Bronchial epithelial cell (primary cell): Measurements from ENCODE around the gene KLHL3. TPM values are rescaled to one million over a fixed set of nuclear protein-coding genes. Genes with fewer than 3 reads are reported as not detected.

ENCODE experiments used
- DNase-seq: peaks from one replicate; pipeline ENCODE4 v3.0.0-alpha.2; 2010; ENCODE audit warnings: low read depth
- FAIRE-seq: peaks from 2 replicates; lab custom pipeline; 2011; peaks lifted over from hg19 to GRCh38; lab: Jason Lieb, UNC
- H3K27me3 ChIP-seq: 2 replicates; pipeline ENCODE4 v1.5.1; 2011; ENCODE audit warnings: low read length; ENCODE audit not compliant: control insufficient read depth, insufficient read depth
- H3K36me3 ChIP-seq: 2 replicates; pipeline ENCODE4 v1.5.1; 2011; ENCODE audit warnings: low read length; ENCODE audit not compliant: control insufficient read depth, insufficient read depth
- H3K4me3 ChIP-seq: 2 replicates; pipeline ENCODE4 v1.5.1; 2011; ENCODE audit warnings: mild to moderate bottlenecking, low read depth, low read length, control low read depth
- total RNA-seq: library from RNA; depleted of rRNA; stranded (reverse); fragments of >200 nt; gene quantifications from 2 replicates; pipeline ENCODE4 v1.2.1, GENCODE V29; 2014
- TF ChIP-seq, protein P1 (sequence below): IDR thresholded peaks from 2 replicates; pipeline ENCODE4 v1.5.1; 2011; ENCODE audit warnings: mild to moderate bottlenecking, moderate library complexity, low read length, control low read depth, inconsistent platforms; ENCODE audit not compliant: insufficient read depth, severe bottlenecking

Gene KLHL3
- total RNA-seq, 1 donor from 2014 or later: 0.53 TPM

DNA sequence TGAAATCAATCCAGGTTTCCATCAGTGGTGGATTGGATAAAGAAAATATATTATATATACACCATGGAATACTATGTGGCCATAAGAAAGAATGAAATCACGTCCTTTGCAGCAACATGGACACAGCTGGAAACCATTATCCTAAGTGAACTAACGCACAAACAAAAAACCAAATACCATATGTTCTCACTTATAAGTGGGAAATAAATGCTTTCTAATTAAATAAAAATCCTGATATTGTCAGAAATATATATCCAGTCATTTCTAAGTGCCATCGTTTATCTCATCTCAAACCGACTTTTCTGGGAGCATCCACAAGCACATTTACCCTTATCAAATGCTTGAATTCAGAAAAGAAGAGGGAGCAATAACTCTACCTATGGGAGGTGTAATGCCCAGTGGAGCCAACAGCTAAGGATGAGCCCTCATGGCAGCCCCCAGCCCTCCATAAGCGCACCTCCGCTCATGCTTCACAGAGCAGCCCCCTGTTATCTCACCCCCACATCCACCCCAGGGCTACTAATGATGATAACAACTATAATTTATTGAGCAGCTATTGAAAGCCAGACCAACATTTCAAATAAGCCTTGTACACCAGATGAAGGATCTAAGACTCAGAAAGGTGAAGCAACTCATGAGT, 135.0 kb downstream of the KLHL3 start:
- FAIRE-seq: no peak
- H3K27me3 ChIP-seq: peaks cover 4% of the 10 kb centered on the region

DNA sequence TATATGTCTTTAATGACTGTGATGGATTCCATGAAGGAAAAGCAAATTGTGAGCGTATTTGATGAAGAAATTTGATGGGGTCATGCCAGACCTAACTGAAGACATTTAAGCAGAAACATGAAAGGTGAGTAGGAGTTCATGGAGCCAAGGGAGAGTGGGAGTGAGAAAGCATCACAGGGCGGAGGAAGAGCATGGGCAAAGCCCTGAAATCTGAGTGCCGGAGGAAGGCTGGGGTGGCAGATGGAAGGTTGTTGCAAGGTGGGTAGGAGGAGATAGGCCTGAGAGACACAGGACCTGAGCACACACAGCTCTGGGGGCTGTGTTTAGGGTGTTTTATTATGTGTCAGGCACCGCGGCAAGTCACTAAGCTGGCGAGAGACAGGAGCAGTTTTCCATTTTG, 136.4 kb downstream of the KLHL3 start:
- TF ChIP-seq, protein P1, sequence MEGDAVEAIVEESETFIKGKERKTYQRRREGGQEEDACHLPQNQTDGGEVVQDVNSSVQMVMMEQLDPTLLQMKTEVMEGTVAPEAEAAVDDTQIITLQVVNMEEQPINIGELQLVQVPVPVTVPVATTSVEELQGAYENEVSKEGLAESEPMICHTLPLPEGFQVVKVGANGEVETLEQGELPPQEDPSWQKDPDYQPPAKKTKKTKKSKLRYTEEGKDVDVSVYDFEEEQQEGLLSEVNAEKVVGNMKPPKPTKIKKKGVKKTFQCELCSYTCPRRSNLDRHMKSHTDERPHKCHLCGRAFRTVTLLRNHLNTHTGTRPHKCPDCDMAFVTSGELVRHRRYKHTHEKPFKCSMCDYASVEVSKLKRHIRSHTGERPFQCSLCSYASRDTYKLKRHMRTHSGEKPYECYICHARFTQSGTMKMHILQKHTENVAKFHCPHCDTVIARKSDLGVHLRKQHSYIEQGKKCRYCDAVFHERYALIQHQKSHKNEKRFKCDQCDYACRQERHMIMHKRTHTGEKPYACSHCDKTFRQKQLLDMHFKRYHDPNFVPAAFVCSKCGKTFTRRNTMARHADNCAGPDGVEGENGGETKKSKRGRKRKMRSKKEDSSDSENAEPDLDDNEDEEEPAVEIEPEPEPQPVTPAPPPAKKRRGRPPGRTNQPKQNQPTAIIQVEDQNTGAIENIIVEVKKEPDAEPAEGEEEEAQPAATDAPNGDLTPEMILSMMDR: no peak
- DNase-seq: no peak
- peaks cover 6% of the 10 kb centered on the region for H3K27me3 ChIP-seq
- no peak for FAIRE-seq
- no peak overlapping the region for H3K4me3 ChIP-seq
- no peaks in the 10 kb centered on the region for H3K36me3 ChIP-seq

More for the DNA sequence above, 135.0 kb downstream of the KLHL3 start:
- Histone ChIP-seq H3K4me3 (no peak overlapping the region), H3K36me3 (no peaks in the 10 kb centered on the region)
- no peak for DNase-seq
- TF ChIP-seq, protein P1: no peak

DNA sequence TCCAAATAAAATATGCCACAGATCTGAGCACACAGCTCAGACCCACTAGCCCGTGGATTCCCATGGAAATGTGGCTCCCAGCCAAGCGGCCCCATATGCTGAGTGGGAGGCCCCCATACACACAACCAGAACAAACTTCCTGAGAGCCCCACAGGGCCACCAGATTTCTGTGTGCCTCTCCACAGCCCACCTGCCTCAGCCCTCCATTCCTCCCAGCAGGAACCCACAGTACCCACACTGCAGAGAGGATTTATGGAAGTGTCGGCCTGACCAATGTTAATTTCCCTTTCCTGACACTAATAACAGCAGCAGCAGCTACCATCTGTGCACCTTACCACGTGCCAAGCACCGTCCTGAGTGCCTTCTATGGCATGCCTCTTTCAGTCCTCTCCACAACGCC, 137.5 kb downstream of the KLHL3 start:
- DNase-seq (no peak), FAIRE-seq (peak; percentile 23)
- Histone ChIP-seq H3K27me3 (peaks cover 6% of the 10 kb centered on the region), H3K4me3 (no peak overlapping the region), H3K36me3 (no peaks in the 10 kb centered on the region)
- TF ChIP-seq, protein P1: no peak

DNA sequence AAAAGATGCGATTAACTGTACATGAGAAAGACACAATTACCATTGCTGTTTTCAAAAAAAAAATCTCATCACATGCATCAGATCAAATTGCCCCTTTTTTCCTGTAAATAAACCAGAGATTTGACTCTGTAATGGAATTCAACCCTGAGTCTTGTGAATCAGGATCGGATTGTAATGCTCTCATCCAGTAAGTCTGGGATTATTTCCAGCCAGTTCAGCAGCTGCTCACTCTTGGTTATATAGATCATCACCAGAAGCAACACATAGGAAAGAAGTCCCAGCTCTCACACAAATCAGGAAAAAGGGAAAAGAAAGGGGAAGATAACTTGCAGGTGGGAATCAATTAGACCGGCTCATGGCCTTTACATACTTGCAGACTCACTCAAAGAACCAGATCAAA, 138.9 kb downstream of the KLHL3 start:
- no peak for FAIRE-seq
- no peak for DNase-seq
- H3K36me3 ChIP-seq: no peaks in the 10 kb centered on the region
- no peak overlapping the region for H3K4me3 ChIP-seq
- H3K27me3 ChIP-seq: peaks cover 6% of the 10 kb centered on the region
- TF ChIP-seq, protein P1: no peak

DNA sequence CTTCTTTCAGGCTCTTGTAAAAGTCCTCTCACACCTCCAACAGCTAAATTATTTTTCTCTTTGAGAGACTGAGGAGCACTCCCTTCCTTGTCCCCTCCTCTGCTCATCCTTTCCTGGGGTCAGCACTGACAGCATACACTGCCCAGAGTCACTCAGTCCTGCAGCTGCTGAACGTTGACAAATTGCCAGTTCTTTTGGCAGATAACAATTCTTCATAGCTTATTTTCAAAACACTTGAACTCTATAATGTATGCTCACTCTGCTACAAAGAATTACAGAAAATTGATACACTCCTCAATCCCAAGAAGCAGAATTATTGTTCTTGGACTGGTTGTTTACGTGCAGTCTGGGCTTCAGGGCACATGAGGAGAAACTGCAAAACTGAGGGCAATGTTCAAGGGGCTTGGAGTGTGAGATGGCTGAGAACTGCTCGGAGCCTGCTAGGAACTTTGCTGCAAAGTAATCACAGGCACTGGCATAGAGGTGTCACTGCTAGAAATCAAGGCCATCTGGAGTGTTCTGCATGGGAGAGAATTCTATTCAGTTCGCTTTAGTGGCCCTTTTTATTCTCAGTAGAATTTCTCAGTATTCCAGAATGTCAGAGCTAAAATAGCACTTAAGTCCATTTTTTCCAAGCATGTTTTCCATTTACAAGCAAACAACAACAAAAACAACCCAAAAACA, 140.4 kb downstream of the KLHL3 start:
- Histone ChIP-seq H3K27me3 (peaks cover 4% of the 10 kb centered on the region), H3K4me3 (no peak overlapping the region), H3K36me3 (no peaks in the 10 kb centered on the region)
- DNase-seq (no peak), FAIRE-seq (no peak)
- TF ChIP-seq, protein P1: no peak
